ENCODE results near the gene CERS6. TPM values are rescaled to one million over a fixed set of nuclear protein-coding genes. Genes with fewer than 3 reads are reported as not detected.

The CERS6 gene
- total RNA-seq, 1 donor from 2014 or later: 21.8 TPM

DNA sequence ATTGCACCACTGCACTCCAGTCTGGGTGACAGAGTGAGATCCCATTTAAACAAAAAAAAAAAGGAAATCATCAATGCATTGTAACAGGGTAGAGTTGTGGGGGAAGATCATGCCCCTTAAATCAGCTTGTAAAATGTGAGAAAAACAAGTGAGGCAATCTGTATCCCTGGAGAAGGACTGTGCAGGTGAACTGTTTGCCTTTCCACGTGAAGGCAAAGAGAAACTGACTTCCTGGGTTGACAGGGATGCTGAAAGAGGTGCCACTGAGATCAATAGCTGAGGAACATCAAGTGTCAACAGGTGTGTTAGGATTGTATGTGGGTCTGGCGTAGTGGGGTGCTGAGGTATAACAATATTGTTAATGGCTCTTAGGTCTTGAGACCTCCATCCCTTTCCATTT is 48.3 kb downstream of the CERS6 start:
- ATAC-seq (no peak), DNase-seq (no peak)
- TF ChIP-seq, protein P1, sequence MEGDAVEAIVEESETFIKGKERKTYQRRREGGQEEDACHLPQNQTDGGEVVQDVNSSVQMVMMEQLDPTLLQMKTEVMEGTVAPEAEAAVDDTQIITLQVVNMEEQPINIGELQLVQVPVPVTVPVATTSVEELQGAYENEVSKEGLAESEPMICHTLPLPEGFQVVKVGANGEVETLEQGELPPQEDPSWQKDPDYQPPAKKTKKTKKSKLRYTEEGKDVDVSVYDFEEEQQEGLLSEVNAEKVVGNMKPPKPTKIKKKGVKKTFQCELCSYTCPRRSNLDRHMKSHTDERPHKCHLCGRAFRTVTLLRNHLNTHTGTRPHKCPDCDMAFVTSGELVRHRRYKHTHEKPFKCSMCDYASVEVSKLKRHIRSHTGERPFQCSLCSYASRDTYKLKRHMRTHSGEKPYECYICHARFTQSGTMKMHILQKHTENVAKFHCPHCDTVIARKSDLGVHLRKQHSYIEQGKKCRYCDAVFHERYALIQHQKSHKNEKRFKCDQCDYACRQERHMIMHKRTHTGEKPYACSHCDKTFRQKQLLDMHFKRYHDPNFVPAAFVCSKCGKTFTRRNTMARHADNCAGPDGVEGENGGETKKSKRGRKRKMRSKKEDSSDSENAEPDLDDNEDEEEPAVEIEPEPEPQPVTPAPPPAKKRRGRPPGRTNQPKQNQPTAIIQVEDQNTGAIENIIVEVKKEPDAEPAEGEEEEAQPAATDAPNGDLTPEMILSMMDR (IDR thresholded peaks at IDR 0.05): no peak
- Histone ChIP-seq H3K27ac (no peak overlapping the region), H3K9me3 (no peaks in the 10 kb centered on the region), H3K36me3 (no peaks in the 10 kb centered on the region), H3K27me3 (ENCODE audit: low read depth) (no peaks in the 10 kb centered on the region), H3K4me1 (no peaks in the 10 kb centered on the region), H3K4me3 (no peak overlapping the region)
- intact Hi-C loops (cut with DNase I): no loop called here

DNA sequence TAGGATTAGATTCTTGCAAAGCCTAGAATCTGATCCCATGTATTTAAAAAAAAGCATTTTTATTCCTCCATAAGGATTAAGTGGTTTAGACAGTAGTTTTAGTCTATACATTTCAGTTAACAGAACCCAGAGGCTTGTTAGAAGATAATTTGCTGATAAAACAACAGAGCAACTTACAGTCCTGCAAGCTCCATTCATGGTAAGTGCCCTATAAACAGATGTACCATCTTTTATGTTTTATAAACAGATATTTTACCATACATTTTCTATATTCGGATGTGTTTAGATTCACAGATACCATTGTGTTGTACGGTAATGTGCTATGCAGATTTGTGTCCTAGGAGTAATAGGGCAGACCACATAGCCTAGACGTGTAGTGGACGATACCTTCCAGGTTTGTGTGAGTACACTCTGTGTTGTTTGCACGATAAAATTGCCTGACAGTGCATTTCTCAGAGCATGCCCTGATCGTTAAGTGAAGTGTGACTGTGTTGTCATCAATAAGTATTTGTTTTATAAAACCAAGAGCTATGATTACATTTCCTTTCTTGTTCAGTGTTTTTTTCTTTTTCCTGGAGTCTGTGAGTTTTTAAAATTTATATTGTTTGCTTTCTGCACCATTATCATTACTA is 54.2 kb downstream of the CERS6 start:
- H3K27me3 ChIP-seq (ENCODE audit: low read depth): no peaks in the 10 kb centered on the region
- TF ChIP-seq, protein P1 (IDR thresholded peaks at IDR 0.05): no peak
- intact Hi-C loops (cut with DNase I): no loop called here
- H3K27ac ChIP-seq: no peak overlapping the region
- no peak for ATAC-seq
- peaks cover 7% of the 10 kb centered on the region for H3K4me1 ChIP-seq
- H3K9me3 ChIP-seq: no peaks in the 10 kb centered on the region
- no peaks in the 10 kb centered on the region for H3K36me3 ChIP-seq
- DNase-seq: no peak
- H3K4me3 ChIP-seq: no peak overlapping the region

GRCh38 chr2:168514692-168515091 is 58.6 kb downstream of the CERS6 start:
- Histone ChIP-seq H3K9me3 (no peaks in the 10 kb centered on the region), H3K36me3 (no peaks in the 10 kb centered on the region), H3K4me1 (peaks cover 12% of the 10 kb centered on the region), H3K27ac (no peak overlapping the region), H3K4me3 (no peak overlapping the region), H3K27me3 (ENCODE audit: low read depth) (no peaks in the 10 kb centered on the region)
- TF ChIP-seq, protein P1 (IDR thresholded peaks at IDR 0.05): no peak
- intact Hi-C loops (cut with DNase I): no loop called here
- DNase-seq (no peak), ATAC-seq (no peak)

GRCh38 chr2:168515502-168515901 is 59.4 kb downstream of the CERS6 start:
- H3K27me3 ChIP-seq (ENCODE audit: low read depth): no peaks in the 10 kb centered on the region
- DNase-seq (no peak), ATAC-seq (peak in 1 of 2 donors; percentile 41)
- H3K4me3 ChIP-seq: no peak overlapping the region
- intact Hi-C loops (cut with DNase I): no loop called here
- H3K9me3 ChIP-seq: no peaks in the 10 kb centered on the region
- TF ChIP-seq, protein P1 (IDR thresholded peaks at IDR 0.05): no peak
- H3K27ac ChIP-seq: no peak overlapping the region
- peaks cover 12% of the 10 kb centered on the region for H3K4me1 ChIP-seq
- no peaks in the 10 kb centered on the region for H3K36me3 ChIP-seq

DNA sequence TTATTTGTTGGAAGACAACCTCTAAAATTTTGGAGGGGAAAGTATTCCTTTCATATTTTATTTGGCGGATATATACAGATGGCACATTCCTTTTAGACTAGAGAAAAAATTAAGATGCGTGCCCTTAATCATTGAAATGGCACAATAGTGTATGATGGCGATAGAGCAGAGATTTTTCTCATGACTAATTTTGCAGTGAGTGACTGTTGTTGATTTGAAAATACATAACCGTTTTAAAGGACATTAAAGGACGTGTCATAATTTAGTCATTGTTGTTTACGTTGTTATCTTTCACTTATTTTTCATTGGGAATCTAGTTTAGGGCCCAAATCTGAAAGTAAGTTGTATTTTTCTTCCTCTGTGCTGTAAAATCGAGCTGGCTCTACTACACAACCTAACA is 61.7 kb downstream of the CERS6 start:
- no peaks in the 10 kb centered on the region for H3K9me3 ChIP-seq
- H3K27ac ChIP-seq: no peak overlapping the region
- no peak for DNase-seq
- TF ChIP-seq, protein P1 (IDR thresholded peaks at IDR 0.05): no peak
- no peak overlapping the region for H3K4me3 ChIP-seq
- no peaks in the 10 kb centered on the region for H3K27me3 ChIP-seq (ENCODE audit: low read depth)
- H3K36me3 ChIP-seq: no peaks in the 10 kb centered on the region
- intact Hi-C loops (cut with DNase I): no loop called here
- no peak for ATAC-seq
- H3K4me1 ChIP-seq: peaks cover 20% of the 10 kb centered on the region
